KOPT-K1 (cell line): ENCODE data around the gene RADX.
"Not testable (repeated sequence)": the region's sequence is repeated elsewhere in the genome, so short reads cannot be mapped to it uniquely, and the experiment has no call there.

Experiments
- H3K27ac ChIP-seq: fragments of 200-600 bp; sonication (generic); 2 replicates; pipeline ENCODE4 v1.5.1; 2016; ENCODE audit warnings: antibody characterized with exemption, mild to moderate bottlenecking, low read depth, low read length; ENCODE audit not compliant: poor library complexity, severe bottlenecking
- H3K36me3 ChIP-seq: fragments of 200-600 bp; sonication (generic); 2 replicates; pipeline ENCODE4 v1.5.1; 2017; ENCODE audit warnings: antibody characterized with exemption, mild to moderate bottlenecking, low read length, moderate library complexity; ENCODE audit not compliant: insufficient read depth
- H3K9me3 ChIP-seq: fragments of 200-600 bp; sonication (generic); 2 replicates; pipeline ENCODE4 v1.5.1; 2017; ENCODE audit warnings: antibody characterized with exemption, low read length, mild to moderate bottlenecking; ENCODE audit not compliant: insufficient read depth, poor library complexity, severe bottlenecking

Gene RADX

DNA sequence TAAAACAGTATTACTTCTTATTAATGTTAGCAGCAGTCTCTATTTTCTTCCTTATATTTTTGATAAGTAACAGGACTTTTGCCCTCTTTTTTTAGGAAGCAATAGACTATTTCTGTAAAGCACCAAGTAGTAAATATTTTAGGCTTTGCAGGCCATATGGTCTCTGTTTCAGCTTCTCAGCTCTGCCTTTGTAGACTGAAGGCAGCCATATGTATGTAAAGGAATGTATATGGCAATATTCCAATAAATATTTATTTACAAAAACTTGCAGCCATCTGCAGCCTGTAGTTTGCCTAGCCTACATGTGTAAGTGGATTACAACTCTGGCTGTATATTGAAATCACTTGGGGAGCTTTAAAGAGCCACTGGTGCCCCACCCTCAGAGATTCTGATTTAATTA, 15.0 kb downstream of the RADX start:
- H3K9me3 ChIP-seq = no peaks in the 10 kb centered on the region
- H3K27ac ChIP-seq = no peak overlapping the region
- H3K36me3 ChIP-seq = no peaks in the 10 kb centered on the region

DNA sequence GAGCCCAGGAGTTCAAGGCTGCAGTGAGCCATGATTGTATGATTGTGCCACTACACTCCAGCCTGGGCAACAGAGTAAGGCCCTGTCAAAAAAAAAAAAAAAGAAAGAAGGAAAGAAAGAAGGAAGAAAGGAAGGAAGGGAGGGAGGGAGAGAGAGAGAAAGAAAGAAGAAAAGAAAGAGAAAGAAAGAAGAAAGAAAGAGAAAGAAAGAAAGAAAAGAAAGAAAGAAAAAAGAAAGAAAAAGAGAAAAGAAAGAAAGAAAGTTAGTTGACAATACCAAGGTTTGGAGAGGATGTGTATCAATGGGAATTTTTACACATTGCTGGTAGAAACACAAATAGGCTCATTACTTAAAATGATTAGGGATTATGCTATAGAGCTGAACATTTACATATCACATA, 19.8 kb downstream of the RADX start:
- H3K9me3 ChIP-seq = no peaks in the 10 kb centered on the region
- H3K36me3 ChIP-seq = peaks cover 5% of the 10 kb centered on the region; the same call in 1 of the 2 replicates
- H3K27ac ChIP-seq = no peak overlapping the region

DNA sequence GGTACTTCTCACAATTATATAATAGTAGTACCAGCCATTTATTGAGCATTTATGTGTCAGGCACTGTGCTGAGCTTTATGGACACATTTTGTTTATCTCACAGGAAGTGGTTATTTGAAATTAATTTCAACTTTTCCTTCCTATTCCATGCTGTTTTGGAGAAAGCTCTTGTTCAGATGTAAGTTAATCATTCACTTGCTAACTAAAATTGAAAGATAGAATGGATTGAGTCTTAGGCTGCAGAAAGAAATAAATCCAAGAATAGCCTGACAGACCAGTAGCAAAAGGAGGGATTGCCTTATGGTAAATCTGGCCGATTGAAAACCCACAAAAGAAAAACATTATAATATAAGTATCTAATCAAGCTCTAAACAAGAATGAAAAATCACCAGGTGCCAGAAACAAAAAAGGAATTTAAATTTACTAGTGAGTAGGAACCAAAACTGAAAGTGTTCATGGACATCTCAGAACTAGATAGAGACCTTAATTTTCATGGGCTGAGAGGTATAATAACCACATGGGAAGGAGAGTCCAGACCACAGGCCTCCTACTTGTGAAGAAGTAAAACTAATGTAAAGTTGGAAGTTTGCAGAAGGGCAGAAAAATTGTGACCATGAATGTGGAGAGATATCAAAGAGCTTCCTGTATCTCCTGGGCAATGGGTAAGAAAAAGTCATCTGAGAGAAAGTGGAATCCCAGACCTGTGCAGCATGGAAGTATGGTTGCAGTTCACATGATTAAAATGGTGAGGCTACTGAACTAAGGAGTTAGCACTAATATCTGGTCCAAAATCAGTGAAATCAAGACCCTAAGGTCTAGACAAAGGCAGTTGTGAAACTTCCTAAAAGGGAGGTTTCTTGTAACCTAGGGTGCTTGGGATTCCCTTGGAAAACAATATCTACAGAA, 38.0 kb downstream of the RADX start:
- Histone ChIP-seq H3K9me3 (no peaks in the 10 kb centered on the region), H3K27ac (no peak overlapping the region), H3K36me3 (no peaks in the 10 kb centered on the region)

DNA sequence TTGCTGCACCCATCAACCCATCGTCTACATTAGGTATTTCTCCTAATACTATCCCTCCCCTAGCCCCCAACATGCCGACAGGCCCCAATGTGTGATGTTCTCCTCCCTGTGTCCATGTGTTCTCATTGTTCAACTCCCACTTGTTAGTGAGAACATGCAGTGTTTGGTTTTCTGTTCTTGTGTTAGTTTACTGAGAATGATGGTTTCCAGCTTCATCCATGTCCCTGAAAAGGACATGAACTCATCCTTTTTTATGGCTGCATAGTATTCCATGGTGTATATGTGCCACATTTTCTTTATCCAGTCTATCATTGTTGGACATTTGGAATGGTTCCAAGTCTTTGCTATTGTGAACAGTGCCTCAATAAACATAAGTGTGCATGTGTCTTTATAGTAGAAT, 41.8 kb downstream of the RADX start:
- not testable (repeated sequence) for H3K27ac ChIP-seq, H3K36me3 ChIP-seq, H3K9me3 ChIP-seq

DNA sequence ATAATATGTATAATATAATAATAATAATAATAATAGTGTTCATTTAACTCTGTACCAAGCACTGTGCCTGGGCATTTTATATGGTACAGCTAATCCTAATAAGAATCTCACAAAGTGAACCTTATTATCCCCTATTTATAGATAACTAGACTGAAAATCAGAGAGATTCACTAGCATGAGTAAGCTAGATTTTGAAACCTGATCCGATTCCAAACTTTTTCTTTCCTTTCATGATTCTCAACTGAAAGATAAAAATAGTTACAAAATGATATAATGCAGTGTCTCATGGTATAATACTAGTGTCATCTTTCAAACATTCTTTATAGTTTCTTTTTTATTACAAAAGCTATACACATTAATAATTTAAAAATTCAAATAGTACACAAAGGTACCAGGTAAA, 58.9 kb downstream of the RADX start:
- Histone ChIP-seq H3K27ac (no peak overlapping the region), H3K36me3 (no peaks in the 10 kb centered on the region), H3K9me3 (no peaks in the 10 kb centered on the region)

DNA sequence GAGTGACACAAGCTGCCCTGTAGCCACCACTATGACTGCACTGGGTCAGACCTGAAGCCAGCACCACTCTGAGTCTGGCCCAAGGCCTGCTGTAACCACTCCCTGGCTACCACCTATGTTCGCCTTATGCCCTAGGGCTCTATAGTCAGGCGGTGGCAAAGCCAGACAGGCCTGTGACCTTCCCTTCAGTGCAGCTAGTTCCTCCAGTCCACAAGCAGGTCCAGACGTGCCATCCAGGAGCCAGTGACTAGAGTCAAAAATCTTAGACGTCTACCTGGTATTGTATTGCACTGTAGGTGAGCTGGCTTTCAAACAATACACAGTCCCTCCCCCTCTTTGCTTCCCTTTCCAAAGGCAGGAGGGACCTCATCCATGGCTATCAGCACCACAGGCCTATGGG, 60.7 kb downstream of the RADX start:
- no peak overlapping the region for H3K27ac ChIP-seq
- no peaks in the 10 kb centered on the region for H3K9me3 ChIP-seq
- no peaks in the 10 kb centered on the region for H3K36me3 ChIP-seq

DNA sequence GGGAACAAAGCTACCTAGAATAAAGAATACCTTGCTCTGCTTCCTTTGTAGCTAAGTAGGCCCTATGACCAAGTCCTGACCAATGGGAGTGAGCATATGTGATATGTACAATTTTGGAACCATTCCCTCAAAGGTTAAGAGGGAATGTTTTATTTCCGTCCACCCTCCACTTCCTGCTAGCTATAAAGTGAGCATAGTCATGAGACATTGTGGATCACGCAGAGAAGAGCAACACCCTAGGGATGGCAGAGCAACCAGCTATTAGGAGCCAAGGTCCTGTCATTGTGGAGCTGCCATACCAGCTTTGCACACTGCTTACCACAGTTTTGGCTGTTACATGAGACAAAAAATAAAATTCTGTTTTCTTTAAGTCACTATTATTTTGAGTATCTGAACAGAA, 68.9 kb downstream of the RADX start:
- H3K9me3 ChIP-seq = no peaks in the 10 kb centered on the region
- no peak overlapping the region for H3K27ac ChIP-seq
- no peaks in the 10 kb centered on the region for H3K36me3 ChIP-seq

DNA sequence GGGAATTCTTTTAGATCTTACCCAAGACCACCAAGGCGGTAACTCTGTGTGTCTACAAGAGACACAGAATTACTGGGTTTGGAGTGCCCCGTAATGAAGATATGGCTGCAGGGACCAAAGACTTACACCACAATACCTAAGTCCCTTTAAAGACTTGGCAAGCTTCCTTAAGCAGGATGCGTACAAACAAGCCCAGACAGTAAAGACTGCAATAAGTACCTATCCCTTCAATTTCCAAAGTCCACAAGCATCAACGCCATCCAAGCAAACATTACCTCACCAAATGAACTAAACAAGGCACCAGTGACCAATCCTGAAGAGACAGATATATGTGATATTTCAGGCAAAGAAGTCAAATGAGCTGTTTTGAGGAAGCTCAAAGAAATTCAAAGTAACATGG, 72.4 kb downstream of the RADX start:
- Histone ChIP-seq H3K27ac (no peak overlapping the region), H3K36me3 (no peaks in the 10 kb centered on the region), H3K9me3 (no peaks in the 10 kb centered on the region)

DNA sequence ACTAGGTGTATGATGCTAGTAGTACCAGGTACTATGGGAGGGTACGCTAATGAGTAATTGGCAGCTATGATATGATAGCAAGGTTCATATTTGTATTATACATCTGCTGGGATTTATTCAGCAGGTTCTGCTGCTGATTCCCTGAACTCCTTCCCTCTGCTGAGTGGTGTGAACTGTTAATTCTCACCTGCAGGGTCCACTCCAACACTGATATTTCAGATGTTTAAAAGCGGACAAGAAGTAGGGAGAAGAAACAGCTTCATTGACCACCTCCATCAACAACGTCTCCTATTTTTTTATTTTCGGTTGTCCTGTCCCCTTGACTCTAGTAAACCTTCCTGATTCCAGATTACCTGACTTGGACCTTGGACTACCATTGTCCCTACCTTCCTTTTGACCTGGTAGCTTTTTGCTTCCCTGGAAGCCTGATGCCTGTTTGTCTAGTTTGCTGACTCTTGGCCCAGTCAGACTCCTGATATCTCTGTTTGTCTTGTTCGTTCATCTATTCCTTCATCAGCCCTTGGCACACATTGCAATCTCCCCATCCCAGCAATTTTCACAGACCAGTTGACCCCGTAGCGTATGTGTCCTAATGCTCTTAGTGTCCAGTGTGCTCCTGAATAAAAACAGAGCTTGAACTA, 80.8 kb downstream of the RADX start:
- no peaks in the 10 kb centered on the region for H3K36me3 ChIP-seq
- no peak overlapping the region for H3K27ac ChIP-seq
- H3K9me3 ChIP-seq = no peaks in the 10 kb centered on the region

DNA sequence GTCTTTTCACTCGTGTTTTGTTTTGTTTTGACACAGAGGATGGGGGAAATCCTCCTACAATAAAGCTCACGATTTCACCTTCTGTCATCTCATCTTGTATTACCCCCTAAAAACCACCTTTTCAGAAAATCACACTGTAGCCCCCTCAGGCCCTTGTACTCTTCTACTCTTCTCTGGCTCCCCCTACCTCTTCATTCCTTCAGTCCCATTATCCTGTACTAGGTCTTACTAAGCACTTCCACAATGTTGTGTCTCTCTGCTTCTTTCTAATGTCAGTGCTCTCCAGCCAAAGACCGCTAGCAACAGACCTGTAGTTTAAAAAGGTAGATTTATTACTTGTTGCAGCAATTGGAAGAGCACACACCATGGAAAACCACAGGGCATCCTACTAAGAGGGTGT, 84.7 kb downstream of the RADX start:
- no peak overlapping the region for H3K27ac ChIP-seq

DNA sequence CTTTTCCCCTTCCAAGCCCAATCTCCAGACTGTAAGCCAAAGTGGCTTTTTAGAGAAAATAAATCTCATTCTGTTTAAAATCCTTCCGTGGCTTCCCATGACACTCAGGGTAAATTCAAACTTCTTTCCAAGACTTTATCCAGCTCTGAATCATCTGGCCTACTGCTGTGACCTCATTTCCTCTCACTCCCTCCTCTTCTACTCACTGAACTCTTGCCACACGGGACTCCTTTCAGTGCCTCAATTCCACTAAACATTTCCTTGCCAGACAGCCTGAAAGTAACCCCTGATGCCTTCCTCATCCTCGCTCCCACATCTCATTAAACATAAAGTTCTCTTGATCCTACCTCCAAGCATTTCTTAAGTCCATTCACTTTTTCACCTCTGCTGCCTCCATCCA, 86.9 kb downstream of the RADX start:
- Histone ChIP-seq H3K36me3 (no peaks in the 10 kb centered on the region), H3K9me3 (no peaks in the 10 kb centered on the region), H3K27ac (no peak overlapping the region)

More for the DNA sequence above, 84.7 kb downstream of the RADX start:
- Histone ChIP-seq H3K9me3 (no peaks in the 10 kb centered on the region), H3K36me3 (no peaks in the 10 kb centered on the region)

DNA sequence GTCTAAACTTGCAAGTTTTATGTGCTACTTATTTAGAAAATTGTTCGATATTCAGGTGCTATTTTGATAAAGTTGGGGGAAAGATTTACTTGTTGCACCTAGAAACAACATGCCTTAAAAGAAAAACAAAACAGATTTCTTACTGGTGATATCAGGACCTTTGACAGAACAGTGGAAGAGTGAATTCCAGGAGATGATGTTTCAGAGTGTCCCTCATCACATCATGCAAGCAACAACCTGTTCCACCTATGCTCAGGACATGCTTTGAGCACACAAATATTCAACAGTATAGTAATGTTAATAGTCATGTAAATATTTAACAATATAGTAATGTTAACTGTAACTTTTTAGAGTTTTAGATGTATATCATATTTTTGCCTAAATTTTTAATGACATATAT, 90.9 kb downstream of the RADX start:
- H3K36me3 ChIP-seq = no peaks in the 10 kb centered on the region
- H3K27ac ChIP-seq = no peak overlapping the region
- no peaks in the 10 kb centered on the region for H3K9me3 ChIP-seq

DNA sequence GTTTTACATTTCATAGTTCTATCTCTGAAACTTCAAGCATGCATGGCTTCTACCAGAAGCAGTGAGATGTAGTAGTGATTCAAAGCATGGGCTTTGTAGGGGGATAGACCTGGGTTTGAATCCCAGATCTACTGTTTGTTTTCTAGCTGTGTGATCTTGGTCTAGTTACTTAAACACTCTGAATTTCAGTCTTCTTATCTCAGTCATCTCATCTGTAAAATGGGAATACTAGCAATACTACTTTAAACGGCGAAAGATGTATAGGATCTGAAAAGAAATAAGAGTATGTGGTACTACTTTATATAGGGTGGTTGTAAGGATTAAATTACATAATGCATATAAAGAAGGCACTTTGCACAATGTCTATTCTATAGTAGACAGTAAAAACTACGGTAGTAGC, 94.7 kb downstream of the RADX start:
- no peak overlapping the region for H3K27ac ChIP-seq
- no peaks in the 10 kb centered on the region for H3K36me3 ChIP-seq
- no peaks in the 10 kb centered on the region for H3K9me3 ChIP-seq

DNA sequence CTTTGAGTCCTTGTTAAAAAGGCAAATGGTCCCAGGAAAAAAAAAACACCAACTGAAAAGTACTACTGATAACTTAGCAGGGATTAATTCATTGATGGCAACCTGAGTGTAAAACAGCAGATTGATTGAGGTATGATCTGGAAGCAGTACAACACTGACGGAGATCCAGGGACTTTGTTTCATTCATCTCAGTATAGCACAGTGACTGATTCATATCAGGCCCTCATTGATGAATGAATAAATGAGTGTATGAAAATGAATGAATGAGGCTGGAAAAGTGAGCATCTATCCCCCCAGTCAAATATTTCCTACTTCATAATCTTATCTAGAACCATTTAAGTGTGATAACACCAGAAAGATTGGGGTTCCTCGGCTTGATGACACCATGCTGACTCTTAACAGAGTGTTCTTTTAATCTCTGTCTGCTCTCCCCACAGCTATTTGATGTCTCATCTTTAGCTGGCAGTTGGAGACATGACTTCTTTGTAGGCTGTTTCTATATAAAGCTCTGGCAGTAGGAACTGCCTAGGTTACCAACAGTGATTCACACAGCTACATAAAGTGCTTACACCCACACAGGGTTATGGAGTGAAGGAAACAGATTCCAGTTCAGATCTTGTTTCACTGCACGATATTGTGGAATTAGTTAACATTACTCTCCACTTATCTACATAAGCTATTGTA, 96.1 kb downstream of the RADX start:
- Histone ChIP-seq H3K9me3 (no peaks in the 10 kb centered on the region), H3K27ac (no peak overlapping the region), H3K36me3 (no peaks in the 10 kb centered on the region)

DNA sequence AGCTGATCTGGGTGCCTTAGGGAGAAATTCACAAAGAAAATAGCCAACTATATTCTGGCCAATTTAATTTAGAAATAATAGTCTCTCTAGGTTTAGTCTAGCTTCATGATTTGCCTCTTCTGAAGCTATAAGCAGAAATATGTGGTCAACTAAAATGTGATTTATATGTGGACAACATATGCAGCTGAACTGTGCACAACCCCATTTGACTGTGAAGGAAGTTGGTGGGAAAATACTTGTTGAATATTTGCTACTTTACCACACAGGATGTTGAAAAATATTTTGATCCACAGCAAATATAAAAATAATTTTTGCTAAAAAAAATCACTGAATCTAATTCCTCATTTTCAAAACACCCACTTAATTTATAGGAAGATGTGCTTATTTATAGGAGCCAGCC, 99.0 kb downstream of the RADX start:
- Histone ChIP-seq H3K36me3 (no peaks in the 10 kb centered on the region), H3K9me3 (no peaks in the 10 kb centered on the region)

More for the DNA sequence above, 99.0 kb downstream of the RADX start:
- H3K27ac ChIP-seq = no peak overlapping the region
